HS-27A (cell line): ENCODE data around the gene DCAF11.

Source experiments
- DNase-seq: peaks from one replicate; pipeline ENCODE4 v3.0.0-alpha.2; 2012; ENCODE audit warnings: low read depth, missing footprints

The DCAF11 gene

DNA sequence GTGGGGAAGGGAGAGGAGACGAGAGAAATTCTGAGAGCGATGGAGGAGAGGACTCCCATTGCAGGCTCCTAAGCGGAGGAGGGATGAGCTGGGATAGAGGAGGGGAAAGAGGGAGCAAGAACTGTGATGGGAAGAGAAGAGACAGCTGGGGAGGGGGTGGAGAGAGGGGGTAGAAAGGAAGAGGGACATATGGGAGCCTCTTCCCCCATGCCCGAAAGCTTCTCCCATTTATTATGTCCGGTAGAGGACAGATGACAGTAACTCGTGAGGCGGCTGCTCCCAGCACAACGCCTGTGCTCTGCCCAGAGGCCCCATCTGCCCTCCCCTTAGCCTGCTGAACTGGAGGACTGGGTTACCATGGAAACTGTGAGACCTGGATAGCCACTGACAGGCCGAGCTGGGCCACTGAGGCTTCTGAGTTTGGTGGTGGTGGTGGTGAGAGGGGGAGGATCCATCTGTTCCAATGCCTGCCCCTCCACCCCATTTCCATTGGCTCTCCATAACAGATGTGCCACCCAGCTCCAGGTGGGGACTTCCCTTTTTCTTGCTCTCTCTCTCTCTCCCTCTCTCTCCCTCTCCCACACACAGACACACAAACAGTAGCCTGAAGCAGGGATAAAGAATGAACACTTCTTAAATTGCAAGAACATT lies 35.0 kb upstream of the DCAF11 start:
- no peak for DNase-seq

DNA sequence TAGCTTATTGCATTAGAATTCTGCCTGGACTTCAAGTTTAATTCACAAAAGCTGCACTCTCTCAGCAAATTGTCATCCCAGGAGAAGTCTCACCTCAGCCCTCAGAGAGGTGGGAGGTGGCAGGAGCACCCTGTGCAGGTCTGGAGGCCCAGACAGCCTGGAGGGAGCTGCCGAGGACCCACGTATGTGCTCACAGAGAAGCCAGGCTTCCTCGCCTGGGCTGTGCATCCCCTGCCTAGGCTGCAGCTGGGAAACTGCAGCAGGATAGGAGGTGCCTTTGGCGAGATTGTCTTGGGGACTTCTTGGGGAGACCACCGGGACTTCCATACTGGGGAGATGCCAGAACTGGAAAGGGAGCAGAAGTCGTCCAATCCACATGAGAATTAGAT lies 34.4 kb upstream of the DCAF11 start:
- no peak for DNase-seq

DNA sequence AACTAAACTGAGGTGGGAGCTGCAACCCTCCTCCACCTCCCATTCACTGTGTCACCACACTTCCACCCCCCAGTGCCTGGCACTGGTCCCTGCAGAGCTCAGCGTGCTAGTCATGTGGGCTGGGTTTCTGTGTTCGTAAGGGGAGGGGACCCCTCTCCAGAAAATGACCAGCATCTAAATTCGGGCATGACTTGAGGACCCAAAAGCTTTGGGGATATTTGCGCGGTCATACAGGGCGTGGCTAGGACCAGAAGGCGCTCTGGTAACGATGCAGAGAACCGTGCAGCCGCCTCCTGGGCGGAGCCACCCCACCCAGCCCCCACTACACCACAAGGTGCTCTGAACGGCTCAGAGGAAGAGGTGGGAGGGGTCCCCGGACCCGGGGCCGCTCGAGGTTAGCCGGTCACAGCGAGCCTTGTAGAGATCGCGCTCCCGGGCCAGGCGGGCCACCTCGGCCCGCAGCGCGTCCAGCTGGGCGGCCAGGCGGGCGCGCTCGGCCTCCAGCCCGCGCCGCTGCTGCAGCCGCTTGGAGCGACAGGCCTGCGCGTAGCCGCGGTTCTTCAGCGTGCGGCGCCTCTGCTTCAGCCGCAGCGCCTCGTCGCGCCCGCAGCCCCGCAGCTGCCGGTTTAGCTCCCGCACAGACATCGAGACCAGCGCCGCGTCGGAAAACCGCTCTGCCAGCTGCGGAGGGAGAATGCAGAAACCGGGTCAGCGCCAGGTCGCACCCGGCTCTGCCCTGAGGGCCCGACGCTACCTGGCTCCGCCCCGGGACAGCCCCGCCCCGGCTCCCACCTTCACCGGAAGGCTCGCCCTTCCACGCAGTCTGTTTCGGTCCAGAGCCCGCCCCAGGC lies 33.5 kb upstream of the DCAF11 start:
- no peak for DNase-seq

DNA sequence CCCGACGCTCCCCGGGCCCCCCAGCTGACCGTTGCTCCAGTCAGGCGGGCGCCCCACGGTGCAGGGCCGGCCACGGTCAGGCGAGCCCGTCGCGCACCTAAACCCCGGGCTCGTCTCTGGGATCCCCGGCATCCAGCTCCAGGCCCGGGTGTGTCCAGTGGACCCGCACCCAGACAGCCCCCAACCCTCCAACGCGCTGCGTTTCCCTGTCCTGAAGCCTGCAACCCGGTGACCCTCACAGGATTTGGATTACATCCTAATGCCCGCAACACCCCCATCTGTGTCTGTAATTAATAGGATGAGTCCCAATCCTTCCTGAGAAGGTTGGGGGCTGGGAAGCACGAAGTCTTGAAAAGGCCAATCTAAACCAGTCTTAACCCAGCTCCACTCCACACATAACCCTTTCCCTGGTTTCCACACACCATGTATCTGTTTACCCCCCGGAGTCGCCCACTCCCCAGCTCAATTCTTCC lies 32.8 kb upstream of the DCAF11 start:
- no peak for DNase-seq

DNA sequence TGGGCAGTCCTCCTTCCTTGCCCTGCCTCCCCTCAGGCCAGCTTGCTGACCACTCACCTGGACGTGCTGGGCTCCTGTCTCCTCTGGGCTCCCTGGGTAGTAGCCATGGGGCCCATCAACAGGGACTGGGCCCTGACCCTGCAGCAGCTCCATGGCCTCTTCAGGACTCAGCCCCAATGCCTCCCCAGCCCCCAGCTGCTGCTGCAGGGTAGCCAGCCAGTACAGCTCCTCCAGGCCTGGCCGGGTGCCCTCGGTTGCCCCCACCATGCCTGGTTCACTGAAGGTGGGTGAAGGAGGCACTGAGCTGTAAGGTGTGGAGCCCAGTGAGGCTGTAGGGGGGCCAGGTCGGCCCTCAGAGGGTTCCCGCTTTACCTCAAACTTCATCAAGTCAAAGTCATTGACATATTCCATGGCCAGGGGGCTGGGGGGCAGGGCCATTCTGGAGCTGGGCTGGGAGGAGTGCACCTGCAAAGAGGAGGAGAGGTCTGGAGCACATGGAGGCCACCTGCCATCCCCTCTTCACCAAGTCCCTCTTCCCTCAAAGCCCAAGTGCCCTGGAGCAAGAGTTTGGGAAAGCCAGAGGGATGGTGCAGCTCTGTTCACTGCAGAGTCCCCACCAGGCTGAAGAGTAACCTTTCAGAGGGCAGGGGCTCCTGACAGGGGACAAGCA lies 32.0 kb upstream of the DCAF11 start:
- DNase-seq, result no peak

DNA sequence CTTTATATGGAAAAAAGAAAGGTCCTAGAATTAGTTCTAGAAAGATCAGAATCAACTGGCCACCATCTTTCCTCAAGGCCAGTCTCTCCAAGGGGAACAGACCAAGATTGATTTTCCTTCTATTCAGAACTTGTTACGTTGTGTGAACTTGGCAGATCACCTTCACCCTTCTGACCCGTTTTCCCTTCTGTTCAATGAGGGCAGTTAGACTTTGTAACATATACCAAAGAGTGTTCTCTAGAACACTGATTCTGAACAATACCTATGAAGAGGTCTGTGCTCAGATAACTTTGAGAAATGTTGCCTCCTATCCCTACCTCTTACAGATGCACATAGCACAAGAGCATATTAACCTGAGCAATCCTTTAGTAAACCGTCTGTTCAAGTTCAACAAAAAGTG lies 31.1 kb upstream of the DCAF11 start:
- no peak for DNase-seq

DNA sequence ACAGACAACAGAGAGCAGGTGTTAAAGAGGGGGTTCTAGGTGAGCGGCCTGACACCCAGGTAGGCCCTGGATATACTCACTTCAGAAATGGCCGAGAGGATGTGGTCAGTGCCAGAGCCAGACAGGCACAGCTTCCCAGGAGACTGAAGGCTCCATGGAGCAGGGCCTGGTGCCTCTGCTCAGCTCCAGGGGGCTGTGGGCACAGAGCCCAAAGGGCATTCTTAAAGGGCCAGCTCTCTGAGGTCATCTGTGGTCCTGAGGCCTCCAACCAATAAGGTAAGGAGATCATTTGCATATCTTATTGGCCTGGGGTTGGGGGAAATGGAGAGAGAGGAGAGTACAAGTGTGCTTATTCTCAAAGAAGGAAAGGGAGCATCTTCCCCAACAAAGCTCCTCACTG lies 30.1 kb upstream of the DCAF11 start:
- DNase-seq, result no peak

DNA sequence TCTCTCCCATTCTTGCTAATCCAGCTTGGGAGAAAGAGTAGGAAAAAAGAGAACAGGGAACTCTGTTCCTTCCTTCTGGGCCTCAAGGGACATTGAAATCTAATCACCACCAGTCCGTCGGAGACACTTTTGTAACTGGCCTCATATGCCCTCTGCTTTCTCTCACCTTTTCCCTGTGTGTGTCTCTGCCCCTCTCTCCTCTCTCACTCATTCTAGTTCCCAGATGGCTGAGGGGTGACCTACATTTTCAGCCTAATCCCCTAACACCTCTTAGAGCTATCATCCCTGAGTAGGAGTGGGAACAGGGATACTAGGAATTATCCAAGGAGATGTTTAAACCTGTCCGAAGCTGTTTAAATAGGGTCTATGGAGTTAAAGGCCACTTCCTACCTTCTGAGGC lies 29.4 kb upstream of the DCAF11 start:
- no peak for DNase-seq

DNA sequence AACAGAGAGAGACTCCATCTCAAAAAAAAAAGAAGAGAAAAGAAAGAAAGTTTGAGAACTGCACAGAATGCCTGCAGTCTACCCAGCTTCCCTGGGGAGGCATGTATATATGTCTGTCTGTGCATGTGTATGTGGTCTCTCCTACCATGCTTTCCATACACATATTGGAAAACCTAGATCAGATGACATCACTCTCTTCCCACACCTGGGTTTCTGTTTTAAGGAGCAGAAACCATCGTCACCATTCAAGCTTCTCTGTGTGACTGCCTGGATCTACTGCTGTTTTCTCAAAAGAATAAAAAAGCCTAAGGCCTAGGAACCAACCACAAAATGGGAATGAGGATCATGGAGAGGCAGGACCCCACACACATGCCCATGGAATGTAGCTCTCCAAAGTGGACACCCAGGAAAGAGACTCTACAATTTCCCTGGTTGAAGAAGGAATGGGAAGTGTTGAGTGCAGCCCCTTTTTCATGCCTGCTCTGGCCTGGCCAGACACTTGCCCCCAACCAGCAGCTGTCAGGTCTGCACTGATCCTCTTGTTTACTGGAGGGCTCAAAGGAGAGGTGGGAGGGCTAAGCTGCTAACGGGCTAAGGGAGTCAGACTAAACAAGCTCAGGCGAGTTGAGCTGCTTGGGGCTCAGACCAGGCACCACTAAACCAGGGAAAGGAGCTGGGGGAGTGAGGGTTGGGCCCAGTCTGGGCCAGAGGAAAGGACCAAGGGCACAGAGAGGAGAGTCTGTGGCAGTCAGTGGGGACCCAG lies 28.2 kb upstream of the DCAF11 start:
- DNase-seq, result no peak

DNA sequence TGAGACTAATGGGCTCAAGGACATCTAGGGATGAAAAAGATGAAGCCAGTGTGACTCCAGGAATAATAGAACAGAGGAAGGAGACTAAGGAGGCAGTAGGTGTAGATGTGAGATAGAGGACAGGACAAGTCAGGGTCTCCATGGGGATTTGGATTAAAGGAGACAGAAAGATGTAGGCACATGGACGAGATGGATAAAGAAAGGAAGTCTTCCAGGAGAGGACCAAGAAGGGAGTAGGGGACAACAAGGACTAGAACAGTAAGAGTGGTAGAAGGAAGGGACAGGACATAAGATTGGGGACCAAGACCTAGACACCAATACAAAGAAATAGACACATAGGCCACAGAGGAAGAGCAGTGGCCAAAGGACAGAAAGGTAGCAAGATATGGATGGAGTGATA lies 27.6 kb upstream of the DCAF11 start:
- DNase-seq, result no peak

DNA sequence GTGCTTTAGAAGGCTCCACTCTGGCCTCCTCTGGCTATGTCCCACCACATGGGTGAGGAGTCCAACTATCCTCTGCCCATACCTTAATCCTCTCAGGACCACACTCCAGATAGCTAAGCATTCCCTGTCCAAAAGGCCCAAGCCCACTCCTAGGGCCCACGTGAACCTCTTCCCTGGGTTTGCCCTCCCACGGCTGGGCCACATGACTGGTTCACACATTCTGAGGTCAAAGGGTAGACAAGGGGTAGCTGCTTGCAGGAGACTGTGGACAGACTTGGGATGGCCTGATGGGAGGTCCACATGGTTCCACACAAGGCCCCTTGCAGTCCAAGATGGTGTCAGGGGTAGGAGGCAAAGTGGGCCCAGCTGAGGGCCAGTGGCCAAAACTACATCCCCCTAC lies 26.5 kb upstream of the DCAF11 start:
- DNase-seq, result no peak

DNA sequence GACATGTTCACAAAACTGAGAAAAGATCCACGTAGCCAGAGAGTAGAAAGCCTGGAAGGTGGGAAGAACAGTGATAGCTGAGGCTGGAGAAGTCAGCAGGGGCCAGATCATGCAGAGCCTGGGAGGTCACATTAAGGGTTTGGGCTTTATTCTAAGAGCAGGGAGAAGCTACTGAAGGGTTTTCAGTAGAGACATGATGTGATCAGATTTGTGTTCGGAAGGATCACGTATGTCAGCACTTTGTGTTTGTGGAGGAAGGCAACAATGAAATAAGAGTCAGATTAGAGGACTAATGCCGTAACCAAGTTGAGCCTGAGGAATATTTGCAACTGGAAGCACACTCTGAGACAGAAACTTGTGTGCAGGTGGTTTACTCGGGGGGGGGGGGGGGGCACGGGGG lies 24.7 kb upstream of the DCAF11 start:
- no peak for DNase-seq

DNA sequence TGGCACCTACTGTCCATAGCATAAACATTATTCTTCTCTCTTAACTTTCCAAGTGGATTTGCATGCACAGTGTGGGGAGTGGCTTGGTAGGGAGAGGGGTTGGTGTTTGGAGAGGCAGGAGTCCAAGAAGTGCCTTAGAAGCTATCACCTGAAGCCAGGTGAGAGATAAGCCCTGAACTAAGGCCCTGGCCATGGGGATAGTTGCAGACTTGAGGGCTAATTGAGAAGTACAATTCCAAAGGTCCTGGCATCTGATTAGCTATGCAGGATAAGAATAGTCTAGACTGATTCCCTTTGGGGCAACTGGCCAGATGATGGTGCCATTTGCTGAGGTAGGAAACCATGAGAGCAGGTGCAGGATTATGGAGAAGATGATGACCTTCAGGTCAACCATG lies 22.5 kb upstream of the DCAF11 start:
- no peak for DNase-seq

DNA sequence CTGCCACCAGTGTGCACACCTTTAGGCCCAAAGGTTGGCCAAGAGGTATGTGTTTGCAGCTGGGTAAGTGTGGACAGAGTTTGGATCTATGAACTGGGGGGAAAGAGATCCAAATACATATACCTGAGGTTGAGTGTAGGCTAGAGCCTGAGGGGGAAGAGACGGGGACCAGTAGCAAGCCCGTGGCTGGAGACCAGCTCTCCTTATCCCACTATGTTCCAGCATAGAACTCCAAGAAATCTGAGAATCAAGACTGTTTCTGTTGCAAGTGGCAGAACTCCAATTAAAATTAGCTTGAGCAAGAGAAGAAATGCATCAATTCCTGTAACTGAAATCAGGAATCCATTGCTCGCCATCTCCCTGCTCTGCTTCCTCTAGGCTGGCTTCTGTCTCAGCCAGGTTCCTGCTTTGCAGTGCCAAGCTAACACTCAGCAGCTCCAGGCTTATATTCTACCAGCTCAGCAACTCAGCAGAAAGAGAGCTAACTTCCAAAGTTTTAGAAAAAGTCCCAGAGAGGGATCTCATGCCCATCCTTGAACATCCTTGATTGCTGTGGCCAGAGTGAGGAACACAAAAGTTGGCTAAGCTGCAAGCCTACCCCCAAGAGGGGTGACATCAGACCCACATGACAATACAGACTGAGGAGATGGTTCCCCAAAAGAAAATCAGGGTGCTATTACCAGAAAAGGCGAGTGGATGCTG lies 21.9 kb upstream of the DCAF11 start:
- DNase-seq, result no peak

DNA sequence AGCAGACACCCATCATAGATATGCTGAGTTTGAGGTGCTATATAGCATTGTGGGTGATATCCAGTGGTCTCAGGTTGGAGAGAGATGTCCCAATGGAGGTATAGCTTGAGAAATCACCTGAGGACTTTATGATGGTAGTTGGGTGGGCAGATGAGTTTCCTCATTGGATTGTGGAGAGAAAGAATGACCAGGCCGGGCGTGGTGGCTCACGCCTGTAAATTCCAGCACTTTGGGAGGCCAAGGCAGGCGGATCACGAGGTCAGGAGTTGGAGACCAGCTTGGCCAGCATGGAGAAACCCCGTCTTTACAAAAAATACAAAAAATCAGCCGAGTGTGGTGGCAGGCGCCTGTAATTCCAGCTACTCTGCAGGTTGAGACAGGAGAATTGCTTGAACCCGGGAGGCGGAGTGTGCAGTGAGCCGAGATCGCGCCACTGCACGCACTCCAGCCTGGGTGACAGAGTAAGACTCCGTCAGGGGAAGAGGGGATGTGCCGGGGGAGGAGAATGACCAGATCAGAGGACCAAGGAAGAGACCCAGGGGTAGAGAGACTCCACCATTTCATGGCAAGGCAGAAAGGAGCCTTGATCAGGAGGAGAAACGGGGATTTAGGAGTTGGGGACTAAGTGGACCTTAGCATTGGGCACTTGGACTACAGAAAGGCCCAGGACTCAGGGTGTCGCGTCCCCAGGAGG lies 21.2 kb upstream of the DCAF11 start:
- no peak for DNase-seq

DNA sequence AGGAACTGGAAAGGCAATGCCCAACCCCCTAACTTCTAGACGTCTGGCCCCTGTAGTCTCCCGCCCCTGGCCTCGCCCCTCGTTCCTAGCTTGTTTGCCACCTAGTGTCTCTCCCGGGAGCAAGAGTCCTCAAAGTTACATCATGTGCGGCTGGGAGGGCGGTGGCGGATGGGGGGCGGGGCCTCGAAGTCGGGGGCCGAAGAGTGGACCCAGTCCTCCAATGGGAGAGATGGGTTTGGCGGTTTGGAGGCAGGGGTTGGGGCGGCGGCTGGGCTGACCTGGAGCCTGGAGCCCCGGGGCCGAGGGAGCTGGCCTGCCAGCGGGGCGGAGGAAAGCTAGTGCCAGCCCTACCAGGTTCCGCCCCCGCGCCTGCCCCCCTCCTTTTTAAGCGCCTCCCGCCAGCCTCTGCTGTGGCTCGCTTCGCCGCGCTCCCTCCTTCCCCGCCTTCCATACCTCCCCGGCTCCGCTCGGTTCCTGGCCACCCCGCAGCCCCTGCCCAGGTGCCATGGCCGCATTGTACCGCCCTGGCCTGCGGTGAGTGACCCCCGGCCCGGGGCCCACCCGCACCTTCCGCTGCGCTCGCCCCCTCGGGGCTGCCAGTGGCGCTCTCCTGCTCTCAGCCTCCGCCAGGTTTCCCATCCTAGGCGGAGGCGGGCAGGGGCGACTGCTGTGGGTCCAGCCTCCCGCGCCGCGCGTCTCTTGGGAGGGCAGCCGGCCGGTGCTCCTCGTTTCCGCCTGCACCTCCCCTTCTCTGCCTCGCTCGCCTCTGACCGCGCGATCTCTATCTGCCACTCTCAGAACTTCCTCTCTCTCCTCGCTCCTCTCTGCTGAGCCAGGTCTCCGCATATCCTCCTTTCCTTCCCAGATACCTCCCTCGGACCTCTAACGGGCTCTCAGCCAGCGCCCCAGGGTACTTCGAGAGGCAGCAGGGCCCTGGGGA lies 20.4 kb upstream of the DCAF11 start, which contains the start of gene PCK2:
TSS of gene PCK2 (plus strand) at position 411 of the 940 bp plus-strand sequence. CDS start at position 506, 95 bp downstream.
- peak; percentile 85 for DNase-seq

DNA sequence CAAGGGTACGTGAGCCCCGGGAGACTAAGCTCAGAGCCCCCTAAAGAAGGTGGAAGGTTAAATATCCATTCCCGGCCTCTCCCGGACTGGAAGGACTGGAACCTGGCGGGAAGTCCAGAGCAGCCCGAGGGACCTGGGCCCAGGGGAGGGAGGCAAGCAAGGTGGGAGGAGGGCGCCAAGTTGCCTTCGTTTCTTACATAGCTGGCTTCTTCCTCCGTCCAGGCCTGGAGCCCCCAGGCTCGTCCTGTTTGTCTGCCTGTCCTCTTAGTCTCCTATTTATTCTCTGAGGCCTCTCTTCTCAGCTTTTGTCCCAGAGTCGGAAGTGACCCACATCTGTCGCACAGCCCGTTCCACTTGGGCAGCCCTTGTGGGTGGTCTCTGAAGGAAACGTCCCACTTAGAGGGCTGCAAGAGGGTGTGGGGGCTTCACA lies 19.7 kb upstream of the DCAF11 start:
- no peak for DNase-seq

DNA sequence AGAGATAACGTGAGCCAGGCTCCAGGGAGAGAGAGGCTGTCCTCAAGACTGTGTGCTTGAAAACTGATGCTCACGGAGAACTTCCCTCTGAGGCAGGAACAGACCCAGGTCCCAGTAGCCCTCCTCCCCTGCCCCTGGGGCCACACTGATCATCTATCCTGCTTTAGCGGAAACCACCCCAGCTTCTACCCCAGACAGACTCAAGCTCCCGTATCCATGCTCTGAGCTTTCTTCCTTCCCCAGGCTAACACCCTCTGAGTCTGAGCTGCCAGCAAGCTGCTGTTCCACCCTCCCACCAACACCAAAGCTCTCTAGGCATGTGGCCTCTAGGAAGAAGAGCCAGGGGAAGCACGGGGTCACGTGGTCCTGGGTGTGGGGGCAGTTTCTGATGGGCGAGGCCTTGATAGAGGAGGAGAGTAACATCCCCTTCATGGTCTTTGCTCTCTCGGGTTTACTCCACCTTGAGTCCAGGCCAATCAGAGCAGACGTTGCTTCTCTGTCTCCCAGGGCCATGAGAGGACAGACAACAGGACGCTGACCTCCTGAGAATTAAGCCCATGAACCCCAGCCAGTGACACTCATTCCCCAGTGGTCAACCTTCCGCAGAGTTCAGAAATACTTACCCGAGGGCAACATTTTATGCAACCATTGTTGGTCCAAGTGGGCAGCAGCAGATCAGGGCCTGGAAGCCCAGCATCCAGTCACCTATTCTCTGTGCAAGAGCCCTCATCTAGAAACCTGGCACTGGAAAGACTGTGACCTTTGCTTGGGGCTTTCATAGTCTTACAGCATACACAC lies 19.1 kb upstream of the DCAF11 start:
- DNase-seq, result peak; percentile 42
